ENCODE data around the gene ADAMTS5. TPM values are rescaled to one million over a fixed set of nuclear protein-coding genes. Genes with fewer than 3 reads are reported as not detected.

The ADAMTS5 gene
- total RNA-seq, 4 donors from 2014 or later: 28.4 to 91.4 (median 47.4) TPM

DNA sequence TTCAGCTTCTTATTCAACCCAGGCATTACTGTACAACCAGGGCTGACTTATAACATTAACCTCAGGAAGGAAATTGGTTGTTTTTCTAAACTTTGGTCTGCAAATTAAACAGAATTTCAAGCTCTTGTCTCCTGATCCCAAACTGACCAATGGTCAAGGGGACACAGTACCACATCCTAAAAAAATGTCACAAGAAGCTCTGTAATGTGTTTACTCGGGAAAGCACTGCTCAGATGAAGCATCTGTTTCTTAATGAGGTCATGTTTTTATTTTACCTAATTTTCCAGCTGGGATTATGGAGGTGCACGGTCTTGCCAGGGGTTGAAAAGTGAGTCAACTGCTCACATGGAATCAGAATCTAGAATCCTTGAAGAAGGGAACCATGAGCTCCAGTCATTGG, 18.7 kb downstream of the ADAMTS5 start:
- DNase-seq (ENCODE audit: low spot score) (no peak), ATAC-seq (ENCODE audit: low FRiP score) (no peak)
- TF ChIP-seq CTCF (IDR thresholded peaks at IDR 0.05): no peak

- DNase-seq (ENCODE audit: low spot score) (no peak), ATAC-seq (ENCODE audit: low FRiP score) (no peak)
- no peak for TF ChIP-seq CTCF (IDR thresholded peaks at IDR 0.05)
Observed at GRCh38 chr21:26946744-26947446, 20.0 kb downstream of the ADAMTS5 start.

- no peak for TF ChIP-seq CTCF (IDR thresholded peaks at IDR 0.05)
- DNase-seq (ENCODE audit: low spot score) (no peak), ATAC-seq (ENCODE audit: low FRiP score) (no peak)
Observed at GRCh38 chr21:26945916-26946675, 20.8 kb downstream of the ADAMTS5 start.

DNA sequence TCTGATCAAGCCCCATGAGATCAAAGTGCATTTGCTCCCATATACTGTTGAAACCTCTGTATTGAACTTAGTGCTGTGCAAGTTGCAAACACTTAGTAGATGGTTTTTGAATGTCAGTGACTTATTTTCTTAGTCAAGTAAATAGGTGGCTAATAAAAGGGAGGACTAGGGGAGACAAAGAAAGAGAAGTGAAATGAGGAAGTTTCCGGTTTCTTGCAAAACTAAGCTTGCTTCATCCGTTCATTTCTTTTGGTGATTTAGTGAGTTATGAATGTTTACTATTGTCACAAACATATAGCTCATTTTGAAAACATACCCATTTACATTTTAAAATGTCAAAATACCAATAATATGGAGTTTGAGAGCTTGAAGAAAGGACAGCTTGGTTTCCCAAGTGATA, 23.0 kb downstream of the ADAMTS5 start:
- no peak for TF ChIP-seq CTCF (IDR thresholded peaks at IDR 0.05)
- ATAC-seq (ENCODE audit: low FRiP score) (no peak), DNase-seq (ENCODE audit: low spot score) (no peak)

DNA sequence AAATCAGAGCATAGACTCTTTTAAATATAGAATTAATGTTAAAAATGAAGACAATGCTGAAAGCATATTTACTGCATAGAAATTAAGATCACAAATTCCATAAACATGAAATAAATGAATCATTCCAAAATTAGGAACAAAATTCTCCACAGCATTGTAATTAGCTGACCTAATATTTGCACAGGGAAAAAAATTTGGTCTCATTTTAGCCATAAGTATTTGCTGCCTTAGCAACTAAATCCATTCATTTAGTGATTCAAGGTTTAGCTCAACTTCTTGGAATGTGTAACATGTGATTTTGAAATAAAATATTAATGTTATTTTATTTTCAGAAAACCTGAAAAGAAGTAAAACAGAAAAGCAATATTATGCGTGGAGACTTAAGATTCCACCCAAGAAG, 25.5 kb downstream of the ADAMTS5 start:
- no peak for TF ChIP-seq CTCF (IDR thresholded peaks at IDR 0.05)
- DNase-seq (ENCODE audit: low spot score) (no peak), ATAC-seq (ENCODE audit: low FRiP score) (no peak)

- no peak for TF ChIP-seq CTCF (IDR thresholded peaks at IDR 0.05)
- ATAC-seq (ENCODE audit: low FRiP score) (peak; percentile 51), DNase-seq (ENCODE audit: low spot score) (no peak)
Observed at GRCh38 chr21:26939601-26940111, 27.2 kb downstream of the ADAMTS5 start.
